ENCODE results near the gene PLPPR4. TPM values are rescaled to one million over a fixed set of nuclear protein-coding genes. Genes with fewer than 3 reads are reported as not detected.

PLPPR4 gene
- total and polyA plus RNA-seq, 10 donors, result 0.06 to 1.6 (median 0.39) TPM

GRCh38 chr1:99271249-99271648 lies 7.0 kb downstream of the PLPPR4 start:
- no peak for DNase-seq
- TF ChIP-seq CTCF (IDR thresholded peaks at IDR 0.05 in 8 of 11, conservative IDR thresholded peaks at IDR 0.05 in 3 of 11), result no peak
- no peak for TF ChIP-seq POLR2AphosphoS5 (IDR thresholded peaks at IDR 0.05)
- TF ChIP-seq POLR2A (IDR thresholded peaks at IDR 0.05), result no peak
- peaks cover 0 to 24% (median 3%) of the 10 kb centered on the region in 8 donors for H3K9me3 ChIP-seq
- intact Hi-C loops (cut with DNase I; ENCODE audit: low total_unique reads), result no loop called here
- peaks cover 0 to 9% (median 0%) of the 10 kb centered on the region in 7 donors for H3K27me3 ChIP-seq (replicated peaks in 1 of 7)
- no peaks in the 10 kb centered on the region for H3K36me3 ChIP-seq
- no peak overlapping the region for H3K4me3 ChIP-seq
- no peaks in the 10 kb centered on the region for H3K4me1 ChIP-seq
- no peak overlapping the region for H3K27ac ChIP-seq

- WGBS, 5 donors, result 60 to 78% (median 67%) methylated on average over 1 of the region's 1 CpG
- intact Hi-C loops (cut with DNase I; ENCODE audit: low total_unique reads), result no loop called here
- no peaks in the 10 kb centered on the region for H3K27me3 ChIP-seq (replicated peaks in 1 of 7)
- peaks cover 0 to 24% (median 3%) of the 10 kb centered on the region in 8 donors for H3K9me3 ChIP-seq
- no peak overlapping the region for H3K27ac ChIP-seq
- H3K4me3 ChIP-seq, result no peak overlapping the region
- DNase-seq, result no peak
- no peaks in the 10 kb centered on the region for H3K36me3 ChIP-seq
- H3K4me1 ChIP-seq, result no peaks in the 10 kb centered on the region
- TF ChIP-seq POLR2AphosphoS5 (IDR thresholded peaks at IDR 0.05) (no peak), POLR2A (IDR thresholded peaks at IDR 0.05) (no peak), CTCF (IDR thresholded peaks at IDR 0.05 in 8 of 11, conservative IDR thresholded peaks at IDR 0.05 in 3 of 11) (no peak)
These were observed 12.8 kb downstream of the PLPPR4 start for GRCh38 chr1:99277066-99277465.

GRCh38 chr1:99279525-99279924 lies 15.2 kb downstream of the PLPPR4 start:
- intact Hi-C loops (cut with DNase I; ENCODE audit: low total_unique reads), result no loop called here
- Histone ChIP-seq H3K4me3 (no peak overlapping the region), H3K9me3 (peaks cover 0 to 8% (median 0%) of the 10 kb centered on the region in 8 donors), H3K27me3 (replicated peaks in 1 of 7) (no peaks in the 10 kb centered on the region), H3K4me1 (no peaks in the 10 kb centered on the region), H3K36me3 (no peaks in the 10 kb centered on the region), H3K27ac (no peak overlapping the region)
- 39 to 55% (median 47%) methylated on average over 4 of the region's 4 CpGs for whole genome bisulfite sequencing, 5 donors
- no peak for DNase-seq
- TF ChIP-seq POLR2A (IDR thresholded peaks at IDR 0.05), result no peak
- TF ChIP-seq POLR2AphosphoS5 (IDR thresholded peaks at IDR 0.05), result no peak
- no peak for TF ChIP-seq CTCF (IDR thresholded peaks at IDR 0.05 in 8 of 11, conservative IDR thresholded peaks at IDR 0.05 in 3 of 11)

GRCh38 chr1:99281105-99281504 lies 16.8 kb downstream of the PLPPR4 start:
- Histone ChIP-seq H3K27me3 (replicated peaks in 1 of 7) (no peaks in the 10 kb centered on the region), H3K4me1 (no peaks in the 10 kb centered on the region), H3K4me3 (no peak overlapping the region), H3K36me3 (no peaks in the 10 kb centered on the region), H3K9me3 (no peaks in the 10 kb centered on the region), H3K27ac (no peak overlapping the region)
- intact Hi-C loops (cut with DNase I; ENCODE audit: low total_unique reads), result no loop called here
- no peak for DNase-seq
- no peak for TF ChIP-seq POLR2AphosphoS5 (IDR thresholded peaks at IDR 0.05)
- no peak for TF ChIP-seq POLR2A (IDR thresholded peaks at IDR 0.05)
- no peak for TF ChIP-seq CTCF (IDR thresholded peaks at IDR 0.05 in 8 of 11, conservative IDR thresholded peaks at IDR 0.05 in 3 of 11)
